Gastrocnemius medialis (tissue), 4 donors: ENCODE data around the gene PPFIBP1. TPM values are rescaled to one million over a fixed set of nuclear protein-coding genes. Genes with fewer than 3 reads are reported as not detected.
A peak's percentile ranks its signal among the peaks of the same experiment; 100 is the strongest.
"Not testable (repeated sequence)": the region's sequence is repeated elsewhere in the genome, so short reads cannot be mapped to it uniquely, and the experiment has no call there.

Source experiments
- ATAC-seq, 2 donors: fragments of 150-250 bp; one replicate each; pipeline ENCODE4 v1.9.1; 2016
- DNase-seq, 2 donors: peaks; one replicate each; pipeline ENCODE4 v3.0.0-alpha.2; 2019
- H3K27ac ChIP-seq, 4 donors: fragments of 200-600 bp; sonication (generic); 1 replicate in 1 of 4; 2 replicates in 3 of 4; pipeline ENCODE4 v1.5.1; 2016 to 2018; ENCODE audit warnings: mild to moderate bottlenecking in 2 of 4, moderate library complexity in 1 of 4
- H3K27me3 ChIP-seq, 3 donors: fragments of 200-600 bp; sonication (generic) in 2 of 3; 1 replicate in 1 of 3; 2 replicates in 2 of 3; pipeline versions ENCODE4 v1.5.1 to v1.6.0; 2016 to 2019; ENCODE audit warnings: mild to moderate bottlenecking in 1 of 3, moderate library complexity in 1 of 3
- H3K36me3 ChIP-seq, 2 donors: fragments of 200-600 bp; sonication (generic) in 1 of 2; one replicate each; pipeline ENCODE4 v1.5.1; 2017 to 2018
- H3K4me1 ChIP-seq, 2 donors: fragments of 200-600 bp; sonication (generic) in 1 of 2; one replicate each; pipeline ENCODE4 v1.5.1; 2016 to 2017; ENCODE audit warnings: mild to moderate bottlenecking in 2 of 2
- H3K4me3 ChIP-seq, 4 donors: fragments of 200-600 bp; sonication (generic) in 3 of 4; 1 replicate in 1 of 4; 2 replicates in 3 of 4; pipeline ENCODE4 v1.5.1; 2016 to 2019; ENCODE audit warnings: mild to moderate bottlenecking in 2 of 4
- H3K9me3 ChIP-seq, 3 donors: fragments of 200-600 bp; sonication (generic) in 2 of 3; 1 replicate in 1 of 3; 2 replicates in 2 of 3; pipeline ENCODE4 v1.5.1; 2016 to 2019
- POLR2A ChIP-seq, 2 donors: fragments of 450-650 bp; IDR thresholded peaks; one replicate each; pipeline ENCODE4 v1.6.1; 2017; ENCODE audit warnings: antibody characterized with exemption in 2 of 2, mild to moderate bottlenecking in 2 of 2, moderate library complexity in 2 of 2
- in situ Hi-C, 4 donors: fragments of 200-750 bp; cut with MboI; loops; one replicate each; pipeline versions ENCODE4 v1.15.0 to v1.8.0; 2017; ENCODE audit warnings: low sequenced_read_pairs in 4 of 4
- intact Hi-C: fragments of 100-400 bp; cut with DNase I; formaldehyde crosslinking; loops from one replicate; pipeline ENCODE4 v1.15.1; 2023; ENCODE audit warnings: low total_unique reads
- total RNA-seq, 4 donors: library from RNA; depleted of rRNA; stranded (reverse); fragments of >200 nt; gene quantifications; one replicate each; pipeline versions ENCODE4 v1.1.0 to v1.2.3, GENCODE V29; 2016
- TF ChIP-seq, protein P1 (sequence below), 5 experiments: fragments of 450-650 bp in 3 of 5; fragments of 200-600 bp in 2 of 5; sonication (generic) in 2 of 5; IDR thresholded peaks in 4 of 5; conservative IDR thresholded peaks in 1 of 5; 1 replicate in 4 of 5; 2 replicates in 1 of 5; pipeline ENCODE4 v1.5.1; 2016 to 2019; ENCODE audit warnings: antibody characterized with exemption in 5 of 5, mild to moderate bottlenecking in 3 of 5, moderate library complexity in 3 of 5

Gene PPFIBP1
- total RNA-seq, 4 donors from 2014 or later, result 18.3 to 33.2 (median 27.4) TPM

DNA sequence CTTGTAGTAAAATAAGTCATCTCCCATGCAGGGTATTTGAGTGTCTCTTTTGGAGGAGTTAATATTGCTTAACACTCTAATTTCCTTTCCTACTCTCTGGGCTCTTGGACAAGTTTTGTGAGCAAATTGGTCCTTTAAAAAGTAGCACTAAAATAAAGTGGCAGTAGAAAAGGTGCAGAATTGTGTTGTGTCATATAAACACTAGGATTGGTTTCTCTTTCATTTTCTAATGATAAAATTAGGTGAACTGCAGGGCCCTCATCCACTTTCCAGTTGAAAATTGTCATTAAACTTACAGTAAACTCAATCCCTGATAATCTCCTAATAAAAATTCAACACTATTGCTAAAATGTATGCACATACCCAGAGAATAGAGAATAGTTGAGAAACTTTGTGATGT, 129.7 kb downstream of the PPFIBP1 start:
- in situ Hi-C loops, result loop anchor here in 2 of 4 donors (5.0 to 10.0 kb wide), 2 partner anchors 219 to 231 kb away; no protein-coding TSS in a partner anchor

DNA sequence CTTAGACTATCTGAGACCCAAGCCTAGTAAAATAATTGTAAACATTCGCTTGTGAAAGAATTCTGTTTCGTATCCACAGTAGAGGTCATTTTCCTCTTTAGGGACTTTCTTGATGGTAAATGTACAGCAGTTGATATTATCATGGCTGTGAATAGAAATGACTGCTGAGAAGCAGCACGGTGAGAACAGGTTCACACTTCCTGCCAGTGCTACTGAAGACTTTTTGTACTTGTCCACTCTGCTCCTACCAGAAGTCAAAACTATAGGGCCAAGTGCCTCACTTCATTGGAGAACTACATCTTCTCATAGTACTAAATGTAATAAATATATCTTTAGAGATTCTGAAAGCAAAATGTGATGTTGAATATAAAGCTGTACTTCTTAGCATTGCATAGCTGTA, 131.5 kb downstream of the PPFIBP1 start:
- H3K4me3 ChIP-seq, H3K9me3 ChIP-seq, ATAC-seq, H3K4me1 ChIP-seq, DNase-seq, intact Hi-C loops, H3K27me3 ChIP-seq, H3K27ac ChIP-seq: not testable (repeated sequence)
- peaks cover 0 to 37% of the 10 kb centered on the region in 2 donors for H3K36me3 ChIP-seq
- in situ Hi-C loops, result loop anchor here in 2 of 4 donors (5.0 to 10.0 kb wide), 2 partner anchors 218 to 221 kb away; no protein-coding TSS in a partner anchor

More for the DNA sequence above, 129.7 kb downstream of the PPFIBP1 start:
- no peak for DNase-seq
- Histone ChIP-seq H3K27ac (no peak overlapping the region), H3K4me3 (no peak overlapping the region), H3K36me3 (peaks cover 0 to 28% of the 10 kb centered on the region in 2 donors), H3K9me3 (no peaks in the 10 kb centered on the region), H3K4me1 (no peaks in the 10 kb centered on the region), H3K27me3 (no peaks in the 10 kb centered on the region)
- ATAC-seq, result no peak
- no peak for TF ChIP-seq POLR2A (IDR thresholded peaks at IDR 0.05)
- TF ChIP-seq, protein P1, sequence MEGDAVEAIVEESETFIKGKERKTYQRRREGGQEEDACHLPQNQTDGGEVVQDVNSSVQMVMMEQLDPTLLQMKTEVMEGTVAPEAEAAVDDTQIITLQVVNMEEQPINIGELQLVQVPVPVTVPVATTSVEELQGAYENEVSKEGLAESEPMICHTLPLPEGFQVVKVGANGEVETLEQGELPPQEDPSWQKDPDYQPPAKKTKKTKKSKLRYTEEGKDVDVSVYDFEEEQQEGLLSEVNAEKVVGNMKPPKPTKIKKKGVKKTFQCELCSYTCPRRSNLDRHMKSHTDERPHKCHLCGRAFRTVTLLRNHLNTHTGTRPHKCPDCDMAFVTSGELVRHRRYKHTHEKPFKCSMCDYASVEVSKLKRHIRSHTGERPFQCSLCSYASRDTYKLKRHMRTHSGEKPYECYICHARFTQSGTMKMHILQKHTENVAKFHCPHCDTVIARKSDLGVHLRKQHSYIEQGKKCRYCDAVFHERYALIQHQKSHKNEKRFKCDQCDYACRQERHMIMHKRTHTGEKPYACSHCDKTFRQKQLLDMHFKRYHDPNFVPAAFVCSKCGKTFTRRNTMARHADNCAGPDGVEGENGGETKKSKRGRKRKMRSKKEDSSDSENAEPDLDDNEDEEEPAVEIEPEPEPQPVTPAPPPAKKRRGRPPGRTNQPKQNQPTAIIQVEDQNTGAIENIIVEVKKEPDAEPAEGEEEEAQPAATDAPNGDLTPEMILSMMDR (IDR thresholded peaks at IDR 0.05 in 4 of 5, conservative IDR thresholded peaks at IDR 0.05 in 1 of 5), result no peak
- intact Hi-C loops, result loop anchor here (5.0 kb wide), 1 partner anchor 131 kb away; the partner anchor contains the start of gene PPFIBP1

DNA sequence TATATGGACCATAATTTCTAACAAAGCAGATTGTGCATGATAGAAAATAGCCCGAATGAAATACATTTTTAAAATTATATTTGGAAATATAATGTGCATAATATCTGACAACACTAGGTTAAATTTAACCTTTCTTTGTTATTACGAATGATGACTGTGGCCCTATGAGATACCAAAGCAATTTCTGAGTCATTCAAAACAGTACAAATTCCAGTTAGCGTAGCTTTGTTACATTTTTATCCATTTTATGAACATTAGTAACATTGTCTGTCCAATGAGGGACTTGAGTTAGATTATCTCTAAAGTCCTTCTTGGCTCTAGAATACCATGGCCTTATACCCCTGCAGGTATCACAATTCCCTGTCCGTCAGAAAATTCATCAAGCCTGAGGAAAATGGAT, 133.3 kb downstream of the PPFIBP1 start:
- H3K27me3 ChIP-seq, result no peaks in the 10 kb centered on the region
- no peak for TF ChIP-seq POLR2A (IDR thresholded peaks at IDR 0.05)
- TF ChIP-seq, protein P1 (IDR thresholded peaks at IDR 0.05 in 4 of 5, conservative IDR thresholded peaks at IDR 0.05 in 1 of 5), result no peak
- no peaks in the 10 kb centered on the region for H3K4me1 ChIP-seq
- H3K4me3 ChIP-seq, result no peak overlapping the region
- in situ Hi-C loops (loop anchor here in 2 of 4 donors (5.0 to 10.0 kb wide), 2 partner anchors 220 to 222 kb away; no protein-coding TSS in a partner anchor), intact Hi-C loops (no loop called here)
- no peak overlapping the region for H3K27ac ChIP-seq
- peaks cover 0 to 51% of the 10 kb centered on the region in 2 donors for H3K36me3 ChIP-seq
- DNase-seq (no peak), ATAC-seq (no peak)
- H3K9me3 ChIP-seq, result no peaks in the 10 kb centered on the region

DNA sequence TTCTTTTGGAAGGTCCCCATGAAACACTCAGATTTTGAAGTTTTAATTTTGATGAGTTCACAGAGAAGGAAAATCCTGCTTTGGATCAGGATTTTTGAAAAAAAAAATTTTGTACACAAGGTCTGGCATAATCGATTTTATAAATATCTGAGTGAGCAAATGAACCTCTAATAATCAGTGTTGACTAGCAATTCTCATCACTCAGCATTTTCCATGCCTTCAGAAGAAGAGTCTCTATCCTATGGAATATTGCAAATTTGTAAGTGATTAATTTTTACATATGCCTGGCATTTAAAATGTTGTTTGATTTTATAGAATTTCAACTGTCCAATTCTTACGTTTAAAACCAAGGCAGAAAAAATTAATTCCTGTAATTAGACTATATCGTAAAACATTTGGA, 141.7 kb downstream of the PPFIBP1 start:
- ATAC-seq (no peak), DNase-seq (no peak)
- in situ Hi-C loops, result no loop called here
- Histone ChIP-seq H3K27me3 (no peaks in the 10 kb centered on the region), H3K4me1 (peaks cover 0 to 6% of the 10 kb centered on the region in 2 donors), H3K27ac (no peak overlapping the region), H3K4me3 (no peak overlapping the region), H3K9me3 (no peaks in the 10 kb centered on the region), H3K36me3 (peaks cover 0 to 27% of the 10 kb centered on the region in 2 donors)
- intact Hi-C loops, result no loop called here
- TF ChIP-seq POLR2A (IDR thresholded peaks at IDR 0.05), result no peak
- TF ChIP-seq, protein P1 (IDR thresholded peaks at IDR 0.05 in 4 of 5, conservative IDR thresholded peaks at IDR 0.05 in 1 of 5), result no peak

DNA sequence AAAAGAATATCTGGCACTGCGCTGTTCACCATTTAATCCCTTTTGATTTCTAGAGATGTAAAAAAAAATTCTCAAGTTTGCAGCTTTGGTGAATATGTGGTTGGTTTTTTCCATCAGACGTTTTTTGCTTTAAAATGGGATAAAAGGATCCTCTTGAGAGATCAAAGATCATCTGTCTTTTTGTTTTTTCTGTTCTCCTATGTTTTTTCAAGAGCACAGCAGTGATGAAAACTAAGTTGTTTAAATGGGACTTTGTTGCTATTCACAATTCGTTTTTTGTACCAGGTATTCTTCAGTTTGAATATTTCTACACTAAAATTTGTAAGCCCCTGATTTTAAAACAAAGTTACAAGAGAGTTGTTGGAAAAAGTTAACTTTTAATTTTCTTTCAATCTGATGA, 142.5 kb downstream of the PPFIBP1 start:
- DNase-seq (no peak), ATAC-seq (no peak)
- in situ Hi-C loops, result no loop called here
- H3K4me1 ChIP-seq, result peaks cover 0 to 6% of the 10 kb centered on the region in 2 donors
- H3K4me3 ChIP-seq, result no peak overlapping the region
- intact Hi-C loops, result no loop called here
- no peaks in the 10 kb centered on the region for H3K9me3 ChIP-seq
- peak overlapping the region in 1 of 4 donors; percentile 56 for H3K27ac ChIP-seq
- H3K27me3 ChIP-seq, result no peaks in the 10 kb centered on the region
- no peak for TF ChIP-seq POLR2A (IDR thresholded peaks at IDR 0.05)
- TF ChIP-seq, protein P1 (IDR thresholded peaks at IDR 0.05 in 4 of 5, conservative IDR thresholded peaks at IDR 0.05 in 1 of 5), result no peak
- peaks cover 0 to 19% of the 10 kb centered on the region in 2 donors for H3K36me3 ChIP-seq
